H1 (cell line): ENCODE results near the gene IFIT2. TPM values are rescaled to one million over a fixed set of nuclear protein-coding genes. Genes with fewer than 3 reads are reported as not detected.
"Not testable (repeated sequence)": the region's sequence is repeated elsewhere in the genome, so short reads cannot be mapped to it uniquely, and the experiment has no call there.

Experiments used
- CTCF ChIA-PET: fragments of 300-600 bp; sonication (Branson Sonifier 250); formaldehyde crosslinking; loops from one replicate; lab custom pipeline; 2021; ENCODE audit not compliant: partially characterized antibody; lab: Charles Lee
- POLR2A ChIA-PET: fragments of 300-600 bp; sonication (Branson Sonifier 250); formaldehyde crosslinking; loops from one replicate; lab custom pipeline; 2021; ENCODE audit warnings: inconsistent platforms; ENCODE audit not compliant: partially characterized antibody; lab: Charles Lee
- DNase-seq, 2 experiments: peaks; one replicate each; pipeline versions ENCODE4 v3.0.0 to v3.0.0-alpha.2; 2010 to 2022; ENCODE audit warnings: low spot score in 2 of 2, low read depth in 1 of 2, mixed read lengths in 1 of 2
- FAIRE-seq: peaks from 2 replicates; lab custom pipeline; 2011; peaks lifted over from hg19 to GRCh38; lab: Jason Lieb, UNC
- H2AFZ ChIP-seq: 2 replicates; pipeline ENCODE4 v1.8.1; 2012; ENCODE audit warnings: low read length, inconsistent platforms
- H2AK5ac ChIP-seq: 2 replicates; pipeline ENCODE4 v1.6.1; 2013; ENCODE audit warnings: low read depth, low read length
- H2BK120ac ChIP-seq: replicated peaks from 2 replicates; pipeline ENCODE3; 2013; ENCODE audit warnings: low read depth, low read length, inconsistent platforms
- H2BK12ac ChIP-seq: 2 replicates; pipeline ENCODE4 v1.6.1; 2013; ENCODE audit warnings: low read depth, low read length
- H2BK15ac ChIP-seq: 2 replicates; pipeline ENCODE4 v1.6.1; 2013; ENCODE audit warnings: low read length
- H2BK20ac ChIP-seq: 2 replicates; pipeline ENCODE4 v1.6.1; 2013; ENCODE audit warnings: low read length
- H2BK5ac ChIP-seq: 2 replicates; pipeline ENCODE4 v1.6.1; 2013; ENCODE audit warnings: low read depth, low read length
- H3K14ac ChIP-seq: 2 replicates; pipeline ENCODE4 v1.6.1; 2013; ENCODE audit warnings: inconsistent platforms; ENCODE audit not compliant: insufficient read length
- H3K18ac ChIP-seq: 2 replicates; pipeline ENCODE4 v1.6.1; 2013; ENCODE audit warnings: low read length; ENCODE audit errors: extremely low read depth
- H3K23ac ChIP-seq: 2 replicates; pipeline ENCODE4 v1.6.1; 2013; ENCODE audit warnings: inconsistent platforms; ENCODE audit not compliant: insufficient read length
- H3K23me2 ChIP-seq: 2 replicates; pipeline ENCODE4 v1.6.1; 2013; ENCODE audit warnings: low read depth, low read length
- H3K27ac ChIP-seq: 2 replicates; pipeline ENCODE4 v1.6.1; 2011; ENCODE audit warnings: low read depth, low read length, inconsistent platforms
- H3K27me3 ChIP-seq, 4 experiments: replicated peaks in 1 of 4; 1 replicate in 1 of 4; 2 replicates in 3 of 4; pipeline versions ENCODE4 v1.6.1 to v1.8.1; 2011 to 2013; ENCODE audit warnings: low read length in 3 of 4, mild to moderate bottlenecking in 3 of 4, inconsistent platforms in 2 of 4, mixed read lengths in 2 of 4, moderate library complexity in 1 of 4; ENCODE audit not compliant: control insufficient read depth in 3 of 4, insufficient read depth in 3 of 4; ENCODE audit errors: extremely low read depth in 1 of 4
- H3K36me3 ChIP-seq, 4 experiments: 2 replicates each; pipeline versions ENCODE4 v1.6.1 to v1.8.1; 2011 to 2013; ENCODE audit warnings: mild to moderate bottlenecking in 4 of 4, low read length in 3 of 4, moderate library complexity in 2 of 4, control low read depth in 1 of 4, inconsistent platforms in 1 of 4; ENCODE audit not compliant: insufficient read depth in 4 of 4, control insufficient read depth in 2 of 4
- H3K4ac ChIP-seq: replicated peaks from 2 replicates; pipeline ENCODE3; 2013; ENCODE audit warnings: low read length, low read depth, mixed read lengths, inconsistent platforms; ENCODE audit not compliant: insufficient read length
- H3K4me1 ChIP-seq, 4 experiments: replicated peaks in 1 of 4; 1 replicate in 1 of 4; 2 replicates in 3 of 4; pipeline versions ENCODE4 v1.6.1 to v1.8.1; 2011 to 2013; ENCODE audit warnings: low read length in 3 of 4, inconsistent platforms in 2 of 4, mixed read lengths in 1 of 4; ENCODE audit not compliant: insufficient read depth in 4 of 4, control insufficient read depth in 3 of 4
- H3K4me2 ChIP-seq, 2 experiments: 2 replicates each; pipeline versions ENCODE4 v1.6.1 to v1.8.1; 2011 to 2013; ENCODE audit warnings: low read depth in 2 of 2, low read length in 2 of 2, control low read depth in 1 of 2, inconsistent platforms in 1 of 2, mild to moderate bottlenecking in 1 of 2; ENCODE audit not compliant: insufficient read depth in 1 of 2
- H3K4me3 ChIP-seq, 4 experiments: fragments of 200-600, 300-600 bp in 1 of 4; sonication (generic), shearing (Covaris generic), sonication (Bioruptor Twin) in 1 of 4; 2 replicates each; pipeline versions ENCODE4 v1.5.1 to v1.8.1; 2011 to 2016; ENCODE audit warnings: low read length in 4 of 4, low read depth in 3 of 4, control low read depth in 2 of 4, inconsistent platforms in 2 of 4, mild to moderate bottlenecking in 2 of 4, mixed read lengths in 1 of 4, moderate library complexity in 1 of 4; ENCODE audit not compliant: insufficient read depth in 2 of 4; ENCODE audit errors: extremely low read depth in 1 of 4
- H3K56ac ChIP-seq: replicated peaks from 2 replicates; pipeline ENCODE3; 2013; ENCODE audit warnings: low read depth, mild to moderate bottlenecking, mixed read lengths, low read length, inconsistent platforms; ENCODE audit not compliant: insufficient read length
- H3K79me1 ChIP-seq: 2 replicates; pipeline ENCODE4 v1.6.1; 2013; ENCODE audit warnings: low read depth, low read length, control low read depth
- H3K79me2 ChIP-seq, 2 experiments: 2 replicates each; pipeline versions ENCODE4 v1.6.1 to v1.8.1; 2012 to 2013; ENCODE audit warnings: low read length in 2 of 2, mild to moderate bottlenecking in 2 of 2, inconsistent platforms in 1 of 2; ENCODE audit not compliant: insufficient read depth in 2 of 2, control insufficient read depth in 1 of 2
- H3K9ac ChIP-seq, 4 experiments: replicated peaks in 1 of 4; 1 replicate in 1 of 4; 2 replicates in 3 of 4; pipeline versions ENCODE4 v1.6.1 to v1.8.1; 2011 to 2013; ENCODE audit warnings: low read depth in 3 of 4, low read length in 3 of 4, control low read depth in 2 of 4, mild to moderate bottlenecking in 2 of 4, moderate library complexity in 2 of 4, inconsistent platforms in 1 of 4; ENCODE audit errors: extremely low read depth in 1 of 4
- H3K9me3 ChIP-seq, 2 experiments: 2 replicates each; pipeline versions ENCODE4 v1.6.1 to v1.8.1; 2012 to 2013; ENCODE audit warnings: mild to moderate bottlenecking in 2 of 2, moderate library complexity in 2 of 2, control low read depth in 1 of 2, inconsistent platforms in 1 of 2, low read depth in 1 of 2, low read length in 1 of 2, mixed read lengths in 1 of 2; ENCODE audit not compliant: insufficient read depth in 2 of 2
- H4K20me1 ChIP-seq, 2 experiments: replicated peaks in 1 of 2; 2 replicates each; pipeline versions ENCODE3 to v1.8.1; 2011 to 2013; ENCODE audit warnings: inconsistent platforms in 2 of 2, low read length in 2 of 2, mild to moderate bottlenecking in 1 of 2; ENCODE audit not compliant: insufficient read depth in 2 of 2, control insufficient read depth in 1 of 2
- H4K5ac ChIP-seq: 2 replicates; pipeline ENCODE4 v1.6.1; 2013; ENCODE audit warnings: low read length, low read depth, mixed read lengths, inconsistent platforms; ENCODE audit not compliant: insufficient read length
- H4K8ac ChIP-seq: 2 replicates; pipeline ENCODE4 v1.8.0; 2013; ENCODE audit warnings: mild to moderate bottlenecking, moderate library complexity, low read length, inconsistent platforms; ENCODE audit not compliant: insufficient read depth; ENCODE audit errors: extremely low read depth
- H4K91ac ChIP-seq: replicated peaks from 2 replicates; pipeline ENCODE3; 2013; ENCODE audit warnings: low read length, mixed read lengths, inconsistent platforms; ENCODE audit not compliant: insufficient read length
- WGBS, 2 experiments: shearing (Covaris generic) in 1 of 2; methylation state at CpG; one replicate each; pipeline versions ENCODE4 v1.1.6 to v1.1.7; 2013 to 2015; ENCODE audit warnings: low lambda C conversion rate in 2 of 2, mixed read lengths in 2 of 2, inconsistent platforms in 1 of 2, low coverage in 1 of 2, missing lambda C conversion rate in 1 of 2; ENCODE audit not compliant: insufficient replicate concordance in 2 of 2, insufficient coverage in 1 of 2, insufficient read length in 1 of 2; ENCODE audit errors: extremely low coverage in 1 of 2, missing lambda C conversion rate in 1 of 2; 5-methylcytosine and 5-hydroxymethylcytosine counted together
- polyA plus RNA-seq, 7 experiments: library from polyadenylated mRNA; depleted of rRNA in 3 of 7; stranded (reverse) in 5 of 7; unstranded in 2 of 7; fragments of >200 nt in 5 of 7; fragments of 200-250 nt in 2 of 7; gene quantifications; 1 replicate in 5 of 7; 2 replicates in 1 of 7; 4 replicates in 1 of 7; pipeline versions ENCODE4 v1.2.1 to v1.2.3, GENCODE V29; 2011 to 2013; ENCODE audit warnings: missing spikeins in 2 of 7, mixed read lengths in 2 of 7
- total RNA-seq: library from RNA; stranded (reverse); fragmentation: NEBNext Ultra II Directional; extraction: Animal tissue kit (Norgen Biotek cat#: 25700); gene quantifications from 2 replicates; pipeline ENCODE4 v1.2.1, GENCODE V29; 2021

Gene IFIT2
- total and polyA plus RNA-seq, 2 of the 8 experiments (the other 6 are each of a cell fraction or from before 2014, with no cell fraction given) = 0.03 to 0.35 TPM

DNA sequence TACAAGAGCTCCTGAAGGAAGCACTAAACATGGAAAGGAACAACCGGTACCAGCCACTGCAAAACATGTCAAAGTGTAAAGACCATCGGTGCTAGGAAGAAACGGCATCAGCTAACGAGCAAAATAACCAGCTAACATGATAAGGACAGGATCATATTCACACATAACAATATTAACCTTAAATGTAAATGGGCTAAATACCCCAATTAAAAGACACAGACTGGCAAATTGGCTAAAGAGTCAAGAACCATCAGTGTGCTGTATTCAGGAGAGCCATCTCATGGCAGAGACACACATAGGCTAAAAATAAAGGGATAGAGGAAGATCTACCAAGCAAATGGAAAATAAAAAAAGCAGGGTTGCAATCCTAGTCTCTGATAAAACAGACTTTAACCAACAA is 16.2 kb downstream of the IFIT2 start:
- H3K23me2 ChIP-seq, H3K4me3 ChIP-seq, H2AFZ ChIP-seq, H4K5ac ChIP-seq, H2BK20ac ChIP-seq, H4K20me1 ChIP-seq, POLR2A ChIA-PET, H3K4ac ChIP-seq, H3K14ac ChIP-seq, H3K23ac ChIP-seq, H2BK15ac ChIP-seq, H3K36me3 ChIP-seq, H3K4me1 ChIP-seq, H2BK5ac ChIP-seq, H3K79me2 ChIP-seq, H2BK120ac ChIP-seq, H4K8ac ChIP-seq, H4K91ac ChIP-seq, H3K18ac ChIP-seq, H3K56ac ChIP-seq, H3K4me2 ChIP-seq, H3K9me3 ChIP-seq, H3K27ac ChIP-seq, FAIRE-seq, H3K27me3 ChIP-seq, H3K79me1 ChIP-seq, H2AK5ac ChIP-seq, DNase-seq, H2BK12ac ChIP-seq, H3K9ac ChIP-seq: not testable (repeated sequence)
- 97% methylated on average over 4 of the region's 4 CpGs; no CpG with 5 or more reads in 1 of the 2 experiments for WGBS, 2 experiments
- CTCF ChIA-PET = interaction anchor here (1.1 kb wide), 1 partner anchor 70 kb away, joined by 5 read pairs; no protein-coding TSS in a partner anchor

- H2AFZ ChIP-seq, H3K79me2 ChIP-seq, H3K27ac ChIP-seq, H3K4me1 ChIP-seq, H4K20me1 ChIP-seq, FAIRE-seq, H3K23ac ChIP-seq, H3K4me3 ChIP-seq, H3K36me3 ChIP-seq, H2BK15ac ChIP-seq, H3K9ac ChIP-seq, CTCF ChIA-PET, H3K4ac ChIP-seq, H3K23me2 ChIP-seq, H3K79me1 ChIP-seq, DNase-seq, H3K56ac ChIP-seq, H3K9me3 ChIP-seq, H2BK20ac ChIP-seq, H2BK12ac ChIP-seq, H4K5ac ChIP-seq, H3K4me2 ChIP-seq, H4K8ac ChIP-seq, H3K18ac ChIP-seq, H2AK5ac ChIP-seq, H2BK120ac ChIP-seq, H4K91ac ChIP-seq, H2BK5ac ChIP-seq, H3K27me3 ChIP-seq, H3K14ac ChIP-seq: not testable (repeated sequence)
- POLR2A ChIA-PET = interaction anchor here (0.9 kb wide), 1 partner anchor 801 kb away, joined by 3 read pairs; no protein-coding TSS in a partner anchor
Measured at GRCh38 chr10:89325081-89325480, 23.2 kb downstream of the IFIT2 start.
